ENCODE measurements around the gene PPP1R11. TPM values are rescaled to one million over a fixed set of nuclear protein-coding genes. Genes with fewer than 3 reads are reported as not detected.

Gene PPP1R11
- total and polyA plus RNA-seq, 4 donors, result 29.2 to 81.7 (median 55.8) TPM

GRCh38 chr6:30093951-30094661 is 27.1 kb downstream of the PPP1R11 start:
- TF ChIP-seq, protein P1, sequence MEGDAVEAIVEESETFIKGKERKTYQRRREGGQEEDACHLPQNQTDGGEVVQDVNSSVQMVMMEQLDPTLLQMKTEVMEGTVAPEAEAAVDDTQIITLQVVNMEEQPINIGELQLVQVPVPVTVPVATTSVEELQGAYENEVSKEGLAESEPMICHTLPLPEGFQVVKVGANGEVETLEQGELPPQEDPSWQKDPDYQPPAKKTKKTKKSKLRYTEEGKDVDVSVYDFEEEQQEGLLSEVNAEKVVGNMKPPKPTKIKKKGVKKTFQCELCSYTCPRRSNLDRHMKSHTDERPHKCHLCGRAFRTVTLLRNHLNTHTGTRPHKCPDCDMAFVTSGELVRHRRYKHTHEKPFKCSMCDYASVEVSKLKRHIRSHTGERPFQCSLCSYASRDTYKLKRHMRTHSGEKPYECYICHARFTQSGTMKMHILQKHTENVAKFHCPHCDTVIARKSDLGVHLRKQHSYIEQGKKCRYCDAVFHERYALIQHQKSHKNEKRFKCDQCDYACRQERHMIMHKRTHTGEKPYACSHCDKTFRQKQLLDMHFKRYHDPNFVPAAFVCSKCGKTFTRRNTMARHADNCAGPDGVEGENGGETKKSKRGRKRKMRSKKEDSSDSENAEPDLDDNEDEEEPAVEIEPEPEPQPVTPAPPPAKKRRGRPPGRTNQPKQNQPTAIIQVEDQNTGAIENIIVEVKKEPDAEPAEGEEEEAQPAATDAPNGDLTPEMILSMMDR (IDR thresholded peaks at IDR 0.05; ENCODE audit: control extremely low read depth, extremely low read depth), result no peak
- WGBS, 2 donors, result 59 to 64% methylated on average over 5 of the region's 5 CpGs
- H3K4me3 ChIP-seq, result no peak overlapping the region
- no peaks in the 10 kb centered on the region for H3K4me1 ChIP-seq (ENCODE audit: control insufficient read depth in 5 of 5, insufficient read depth in 5 of 5, low read length in 5 of 5)
- H3K36me3 ChIP-seq (ENCODE audit: control insufficient read depth in 4 of 4, insufficient read depth in 4 of 4, low read length in 4 of 4), result no peaks in the 10 kb centered on the region
- no peaks in the 10 kb centered on the region for H3K9me3 ChIP-seq (ENCODE audit: control insufficient read depth in 4 of 4, insufficient read depth in 3 of 4, low read length in 3 of 4)
- no peak overlapping the region for H3K27ac ChIP-seq (ENCODE audit: low read depth in 1 of 2, low read length in 1 of 2)
- DNase-seq, result no peak
- H3K27me3 ChIP-seq (ENCODE audit: control insufficient read depth in 3 of 3, insufficient read depth in 3 of 3, low read length in 2 of 3), result peaks cover 0 to 79% (median 44%) of the 10 kb centered on the region in 3 donors
- H3K9ac ChIP-seq (ENCODE audit: insufficient read depth in 1 of 2, low read length in 2 of 2), result no peak overlapping the region
- no peak for ATAC-seq (ENCODE audit: insufficient read depth, low FRiP score)

DNA sequence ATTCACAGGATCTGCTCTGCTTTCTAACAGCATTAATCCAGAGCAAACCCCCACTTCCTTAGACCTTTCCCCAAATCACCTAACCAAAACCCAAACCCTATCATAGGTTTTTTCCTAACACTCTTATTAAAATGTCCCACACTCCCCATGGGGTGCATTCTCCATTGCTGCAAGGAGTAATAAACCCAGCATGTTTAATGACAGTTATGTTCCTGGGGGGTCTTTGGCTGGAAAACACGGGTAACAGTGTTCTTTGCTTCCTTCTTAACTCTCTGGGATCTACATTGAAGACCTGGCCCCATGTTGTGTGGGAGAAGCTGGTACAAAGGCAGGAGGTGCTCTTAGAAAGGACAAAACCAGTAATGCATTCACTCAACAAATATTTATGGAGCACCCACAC is 29.8 kb downstream of the PPP1R11 start:
- no peak overlapping the region for H3K9ac ChIP-seq (ENCODE audit: insufficient read depth in 1 of 2, low read length in 2 of 2)
- no peaks in the 10 kb centered on the region for H3K36me3 ChIP-seq (ENCODE audit: control insufficient read depth in 4 of 4, insufficient read depth in 4 of 4, low read length in 4 of 4)
- WGBS, 2 donors, result 44 to 61% methylated on average over 1 of the region's 1 CpG
- no peaks in the 10 kb centered on the region for H3K9me3 ChIP-seq (ENCODE audit: control insufficient read depth in 4 of 4, insufficient read depth in 3 of 4, low read length in 3 of 4)
- H3K27ac ChIP-seq (ENCODE audit: low read depth in 1 of 2, low read length in 1 of 2), result no peak overlapping the region
- DNase-seq (no peak), ATAC-seq (ENCODE audit: insufficient read depth, low FRiP score) (no peak)
- H3K27me3 ChIP-seq (ENCODE audit: control insufficient read depth in 3 of 3, insufficient read depth in 3 of 3, low read length in 2 of 3), result peaks cover 0 to 82% (median 69%) of the 10 kb centered on the region in 3 donors
- H3K4me1 ChIP-seq (ENCODE audit: control insufficient read depth in 5 of 5, insufficient read depth in 5 of 5, low read length in 5 of 5), result peaks cover 4 to 15% (median 7%) of the 10 kb centered on the region in 5 donors
- TF ChIP-seq, protein P1 (IDR thresholded peaks at IDR 0.05; ENCODE audit: control extremely low read depth, extremely low read depth), result no peak
- H3K4me3 ChIP-seq, result no peak overlapping the region

- H3K4me1 ChIP-seq (ENCODE audit: control insufficient read depth in 5 of 5, insufficient read depth in 5 of 5, low read length in 5 of 5), result peaks cover 6 to 18% (median 10%) of the 10 kb centered on the region in 5 donors
- DNase-seq (no peak), ATAC-seq (ENCODE audit: insufficient read depth, low FRiP score) (no peak)
- WGBS, 2 donors, result 60 to 67% methylated on average over 4 of the region's 4 CpGs
- H3K27ac ChIP-seq (ENCODE audit: low read depth in 1 of 2, low read length in 1 of 2), result no peak overlapping the region
- H3K9ac ChIP-seq (ENCODE audit: insufficient read depth in 1 of 2, low read length in 2 of 2), result no peak overlapping the region
- TF ChIP-seq, protein P1 (IDR thresholded peaks at IDR 0.05; ENCODE audit: control extremely low read depth, extremely low read depth), result no peak
- H3K4me3 ChIP-seq, result no peak overlapping the region
- H3K36me3 ChIP-seq (ENCODE audit: control insufficient read depth in 4 of 4, insufficient read depth in 4 of 4, low read length in 4 of 4), result no peaks in the 10 kb centered on the region
- no peaks in the 10 kb centered on the region for H3K9me3 ChIP-seq (ENCODE audit: control insufficient read depth in 4 of 4, insufficient read depth in 3 of 4, low read length in 3 of 4)
- H3K27me3 ChIP-seq (ENCODE audit: control insufficient read depth in 3 of 3, insufficient read depth in 3 of 3, low read length in 2 of 3), result peaks cover 0 to 75% (median 67%) of the 10 kb centered on the region in 3 donors
These were observed 31.1 kb downstream of the PPP1R11 start for GRCh38 chr6:30097902-30098768.

Data from lung (tissue), 12 donors.